Activated CD4-positive, alpha-beta memory T cell treated with anti-CD3 and anti-CD28 coated beads, Interleukin-2, amount 10 ng/mL, durations not matched to agents 7 days and 5 days (primary cell): Measurements from ENCODE around the gene FAM236B. TPM values are rescaled to one million over a fixed set of nuclear protein-coding genes. Genes with fewer than 3 reads are reported as not detected.
"Not testable (repeated sequence)": the region's sequence is repeated elsewhere in the genome, so short reads cannot be mapped to it uniquely, and the experiment has no call there.

ENCODE experiments used
- CTCF ChIA-PET: fragments of 350-600 bp; sonication (Branson Sonifier 250); formaldehyde crosslinking; loops from one replicate; lab custom pipeline; 2021; ENCODE audit warnings: antibody characterized with exemption, inconsistent platforms; lab: Charles Lee
- POLR2A ChIA-PET: fragments of 350-600 bp; sonication (Branson Sonifier 250); formaldehyde crosslinking; loops from one replicate; lab custom pipeline; 2021; ENCODE audit warnings: antibody characterized with exemption; lab: Charles Lee
- DNase-seq: peaks from one replicate; pipeline ENCODE4 v3.0.0-alpha.2; 2020
- H3K27ac Mint-ChIP-seq: one replicate; pipeline ENCODE4 v1.8.0; 2021; ENCODE audit warnings: mild to moderate bottlenecking, mixed read lengths
- H3K27me3 Mint-ChIP-seq: one replicate; pipeline ENCODE4 v1.8.0; 2021; ENCODE audit warnings: mixed read lengths
- H3K36me3 Mint-ChIP-seq: one replicate; pipeline ENCODE4 v1.8.0; 2021; ENCODE audit warnings: low read depth, mixed read lengths
- H3K4me1 Mint-ChIP-seq: one replicate; pipeline ENCODE4 v1.8.0; 2021; ENCODE audit warnings: mixed read lengths
- H3K4me3 Mint-ChIP-seq: one replicate; pipeline ENCODE4 v1.8.0; 2021; ENCODE audit warnings: mild to moderate bottlenecking, mixed read lengths
- H3K9me3 Mint-ChIP-seq: one replicate; pipeline ENCODE4 v1.8.0; 2021; ENCODE audit warnings: mixed read lengths
- total RNA-seq, 2 experiments: library from RNA; stranded (reverse); gene quantifications; one replicate each; pipeline ENCODE4 v1.2.3, GENCODE V29; 2021

The FAM236B gene
- total RNA-seq, 2 experiments from 2014 or later = not detected

DNA sequence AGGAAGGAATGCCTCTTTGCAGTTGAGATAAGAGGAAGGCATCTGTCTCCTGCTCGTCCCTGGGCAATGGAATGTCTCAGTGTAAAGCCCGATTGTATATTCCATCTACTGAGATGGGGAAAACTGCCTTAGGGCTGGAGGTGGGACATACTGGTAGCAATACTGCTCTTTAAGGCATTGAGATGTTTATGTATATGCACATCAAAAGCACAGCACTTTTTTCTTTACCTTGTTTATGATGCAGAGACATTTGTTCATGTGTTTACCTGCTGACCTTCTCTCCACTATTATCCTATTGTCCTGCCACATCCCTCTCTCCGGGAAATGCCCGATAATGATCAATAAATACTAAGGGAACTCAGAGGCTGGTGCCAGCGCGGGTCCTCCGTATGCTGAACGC lies 48.8 kb downstream of the FAM236B start:
- H3K4me3 Mint-ChIP-seq, H3K4me1 Mint-ChIP-seq, DNase-seq, H3K36me3 Mint-ChIP-seq, H3K27ac Mint-ChIP-seq, POLR2A ChIA-PET, CTCF ChIA-PET, H3K9me3 Mint-ChIP-seq: not testable (repeated sequence)
- H3K27me3 Mint-ChIP-seq = peaks cover 26% of the 10 kb centered on the region

Other genes starting within 250 kb of the FAM236B start
- 10 to 100 TPM; 23.8 to 24.1 TPM for gene HDAC8, start 209.8 kb downstream of the FAM236B start, total RNA-seq
- gene PHKA1, start 68.4 kb downstream of the FAM236B start, total RNA-seq = 1 to 10 TPM; 1.4 to 1.6 TPM
- not detected for gene DMRTC1B, start 5.8 kb downstream of the FAM236B start, total RNA-seq
- not detected for gene FAM236D, start 25.6 kb upstream of the FAM236B start, total RNA-seq
- gene FAM236C, start 130.0 kb upstream of the FAM236B start, total RNA-seq = not detected
- not detected for gene FAM236A, start 155.5 kb upstream of the FAM236B start, total RNA-seq
- gene DMRTC1, start 161.2 kb upstream of the FAM236B start, total RNA-seq = not detected
- not detected for gene PABPC1L2B, start 220.3 kb upstream of the FAM236B start, total RNA-seq